ENCODE measurements around the gene RFTN1. TPM values are rescaled to one million over a fixed set of nuclear protein-coding genes. Genes with fewer than 3 reads are reported as not detected.

Gene RFTN1
- total and polyA plus RNA-seq, 2 donors (not counting 1 experiment from before 2014, with no cell fraction given): 32.4 to 156 TPM

DNA sequence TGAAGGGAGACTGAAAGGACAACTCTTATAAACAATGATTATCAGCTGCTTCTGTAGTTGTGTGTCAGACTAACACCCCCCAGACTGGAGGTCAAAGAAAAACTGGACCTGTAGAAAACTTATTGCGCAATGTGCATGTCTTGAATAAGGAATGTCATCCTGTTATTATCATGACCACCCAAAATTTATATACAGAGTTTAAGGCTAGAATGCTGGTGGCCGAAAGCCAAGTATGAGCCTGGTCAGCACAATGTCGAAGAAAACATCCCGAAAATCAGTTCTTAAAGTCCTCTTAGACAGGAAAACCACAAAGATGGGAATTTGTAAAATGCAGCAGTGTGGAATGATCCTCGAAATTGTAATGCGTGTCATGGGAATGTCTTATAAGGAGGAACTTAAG lies 29.3 kb downstream of the RFTN1 start:
- no peak for ATAC-seq (ENCODE audit: low read depth)
- Histone ChIP-seq H3K4me2 (replicated peaks; ENCODE audit: low read depth, low read length, poor library complexity, severe bottlenecking) (no peak overlapping the region), H3K9me3 (ENCODE audit: control extremely low read depth in 1 of 3, control insufficient read depth in 2 of 3, insufficient read depth in 1 of 3, low read length in 2 of 3) (no peaks in the 10 kb centered on the region), H3K36me3 (replicated peaks in 1 of 2; ENCODE audit: control extremely low read depth in 1 of 2, control insufficient read depth in 1 of 2, extremely low read depth in 1 of 2, insufficient read depth in 2 of 2, low read length in 1 of 2) (peaks cover 0 to 17% of the 10 kb centered on the region in 2 experiments), H3K9ac (ENCODE audit: low read length) (no peak overlapping the region), H3K27ac (ENCODE audit: low read length in 2 of 2) (peak overlapping the region; percentile 64 to 74), H3K4me1 (ENCODE audit: control insufficient read depth in 2 of 2, insufficient read depth in 2 of 2, low read length in 2 of 2) (peaks cover 52 to 63% of the 10 kb centered on the region in 2 donors), H2AFZ (ENCODE audit: insufficient read depth, low read depth, low read length, poor library complexity, severe bottlenecking) (no peak overlapping the region), H3K4me3 (ENCODE audit: control extremely low read depth in 1 of 5, extremely low read depth in 1 of 5, insufficient read depth in 1 of 5, low read depth in 2 of 5, low read length in 4 of 5) (no peak overlapping the region), H4K20me1 (ENCODE audit: control insufficient read depth, insufficient read depth, low read length, poor library complexity, severe bottlenecking) (no peaks in the 10 kb centered on the region), H3K27me3 (replicated peaks in 1 of 4; ENCODE audit: control extremely low read depth in 1 of 4, control insufficient read depth in 3 of 4, insufficient read depth in 4 of 4, low read length in 3 of 4) (no peaks in the 10 kb centered on the region), H3K79me2 (ENCODE audit: control insufficient read depth, insufficient read depth, low read length) (peaks cover 90% of the 10 kb centered on the region)
- WGBS (ENCODE audit: insufficient coverage): 85% methylated on average over 5 of the region's 6 CpGs
- peaks cover 70% of the 10 kb centered on the region for H3K4me1 Mint-ChIP-seq
- no peak overlapping the region for H3K27ac Mint-ChIP-seq
- intact Hi-C loops (cut with micrococcal nuclease): loop anchor here (5.0 kb wide), 1 partner anchor 52 kb away; no protein-coding TSS in a partner anchor
- TF ChIP-seq, protein P1, sequence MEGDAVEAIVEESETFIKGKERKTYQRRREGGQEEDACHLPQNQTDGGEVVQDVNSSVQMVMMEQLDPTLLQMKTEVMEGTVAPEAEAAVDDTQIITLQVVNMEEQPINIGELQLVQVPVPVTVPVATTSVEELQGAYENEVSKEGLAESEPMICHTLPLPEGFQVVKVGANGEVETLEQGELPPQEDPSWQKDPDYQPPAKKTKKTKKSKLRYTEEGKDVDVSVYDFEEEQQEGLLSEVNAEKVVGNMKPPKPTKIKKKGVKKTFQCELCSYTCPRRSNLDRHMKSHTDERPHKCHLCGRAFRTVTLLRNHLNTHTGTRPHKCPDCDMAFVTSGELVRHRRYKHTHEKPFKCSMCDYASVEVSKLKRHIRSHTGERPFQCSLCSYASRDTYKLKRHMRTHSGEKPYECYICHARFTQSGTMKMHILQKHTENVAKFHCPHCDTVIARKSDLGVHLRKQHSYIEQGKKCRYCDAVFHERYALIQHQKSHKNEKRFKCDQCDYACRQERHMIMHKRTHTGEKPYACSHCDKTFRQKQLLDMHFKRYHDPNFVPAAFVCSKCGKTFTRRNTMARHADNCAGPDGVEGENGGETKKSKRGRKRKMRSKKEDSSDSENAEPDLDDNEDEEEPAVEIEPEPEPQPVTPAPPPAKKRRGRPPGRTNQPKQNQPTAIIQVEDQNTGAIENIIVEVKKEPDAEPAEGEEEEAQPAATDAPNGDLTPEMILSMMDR (IDR thresholded peaks at IDR 0.05): no peak
- TF ChIP-seq EZH2 (IDR thresholded peaks at IDR 0.05; ENCODE audit: borderline replicate concordance, insufficient read depth, low read depth, low read length, poor library complexity, severe bottlenecking): no peak
- no peak for DNase-seq
- no peaks in the 10 kb centered on the region for H3K9me3 Mint-ChIP-seq (ENCODE audit: insufficient read depth)
- POLR2A ChIA-PET: no interaction called here
- H3K4me3 Mint-ChIP-seq: no peak overlapping the region
- no peaks in the 10 kb centered on the region for H3K27me3 Mint-ChIP-seq
- CTCF ChIA-PET: interaction anchor here (1.1 to 2.9 kb wide), 2 partner anchors 28 kb away, joined by 3 to 11 read pairs; no protein-coding TSS in a partner anchor

DNA sequence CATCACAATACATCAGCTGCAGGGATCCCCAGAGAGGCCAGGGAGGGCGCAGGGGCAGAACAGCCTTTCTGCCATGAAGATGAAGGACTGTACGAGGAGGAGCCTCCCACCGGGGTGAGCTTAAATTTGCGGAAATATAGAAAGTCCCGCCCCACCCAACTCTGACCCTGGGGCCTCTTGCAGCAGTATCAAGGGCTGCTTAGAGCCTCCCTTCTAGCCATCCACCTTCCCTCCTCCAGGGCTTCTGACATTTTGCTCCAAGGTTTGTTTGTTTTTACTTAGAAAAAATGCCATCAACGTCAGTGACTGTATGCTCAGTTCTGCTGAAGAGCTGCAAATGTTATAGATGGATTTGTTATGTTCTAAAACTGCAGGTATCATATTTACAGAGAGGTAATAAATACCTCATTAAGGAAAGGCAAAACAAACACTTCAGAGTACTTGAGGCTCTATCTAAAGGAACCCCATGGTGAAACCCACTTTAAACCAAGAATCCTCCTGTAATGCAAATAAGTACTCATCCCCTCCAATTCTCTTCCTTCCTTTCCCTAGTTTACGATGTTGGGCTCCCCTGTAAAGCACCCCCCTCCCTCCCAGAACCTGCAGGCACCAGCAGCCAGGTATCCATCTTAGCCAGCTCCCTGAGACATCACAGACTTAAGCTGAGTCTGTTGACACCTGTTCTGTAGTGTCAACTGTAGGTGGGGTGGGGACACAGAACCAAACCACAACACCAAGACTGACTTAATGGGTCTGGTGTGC lies 30.5 kb downstream of the RFTN1 start:
- H2AFZ ChIP-seq (ENCODE audit: insufficient read depth, low read depth, low read length, poor library complexity, severe bottlenecking): peak overlapping the region; percentile 45
- peak overlapping the region; percentile 69 for H3K4me2 ChIP-seq (replicated peaks; ENCODE audit: low read depth, low read length, poor library complexity, severe bottlenecking)
- ChIA-PET POLR2A (interaction anchor here (0.7 to 1.3 kb wide), 4 partner anchors 14 to 52 kb away, joined by 3 to 9 read pairs (median 4); partner anchors contain the start of gene RFTN1), CTCF (interaction anchor here (1.0 to 2.9 kb wide), 6 partner anchors 9 to 192 kb away, joined by 3 to 11 read pairs (median 4); no protein-coding TSS in a partner anchor)
- DNase-seq (peak; percentile 82), ATAC-seq (ENCODE audit: low read depth) (peak; percentile 93)
- H3K9me3 ChIP-seq (ENCODE audit: control extremely low read depth in 1 of 3, control insufficient read depth in 2 of 3, insufficient read depth in 1 of 3, low read length in 2 of 3): no peaks in the 10 kb centered on the region
- H3K9ac ChIP-seq (ENCODE audit: low read length): peak overlapping the region; percentile 42
- no peaks in the 10 kb centered on the region for H3K27me3 ChIP-seq (replicated peaks in 1 of 4; ENCODE audit: control extremely low read depth in 1 of 4, control insufficient read depth in 3 of 4, insufficient read depth in 4 of 4, low read length in 3 of 4)
- H3K36me3 ChIP-seq (replicated peaks in 1 of 2; ENCODE audit: control extremely low read depth in 1 of 2, control insufficient read depth in 1 of 2, extremely low read depth in 1 of 2, insufficient read depth in 2 of 2, low read length in 1 of 2): peaks cover 0 to 20% of the 10 kb centered on the region in 2 experiments
- no CpG with 5 or more reads among the region's 7 CpGs for WGBS (ENCODE audit: insufficient coverage)
- Mint-ChIP-seq H3K27me3 (no peaks in the 10 kb centered on the region), H3K4me3 (peak overlapping the region; percentile 65), H3K9me3 (ENCODE audit: insufficient read depth) (no peaks in the 10 kb centered on the region), H3K4me1 (peaks cover 79% of the 10 kb centered on the region), H3K27ac (peak overlapping the region; percentile 74)
- TF ChIP-seq, protein P1 (IDR thresholded peaks at IDR 0.05): no peak
- TF ChIP-seq EZH2 (IDR thresholded peaks at IDR 0.05; ENCODE audit: borderline replicate concordance, insufficient read depth, low read depth, low read length, poor library complexity, severe bottlenecking): no peak
- H3K27ac ChIP-seq (ENCODE audit: low read length in 2 of 2): peak overlapping the region; percentile 64 to 74
- H4K20me1 ChIP-seq (ENCODE audit: control insufficient read depth, insufficient read depth, low read length, poor library complexity, severe bottlenecking): no peaks in the 10 kb centered on the region
- intact Hi-C loops (cut with micrococcal nuclease): loop anchor here (1.0 to 5.0 kb wide), 4 partner anchors 14 to 51 kb away; no protein-coding TSS in a partner anchor
- peak overlapping the region in 4 of 5 experiments; percentile 18 to 38 (median 31) for H3K4me3 ChIP-seq (ENCODE audit: control extremely low read depth in 1 of 5, extremely low read depth in 1 of 5, insufficient read depth in 1 of 5, low read depth in 2 of 5, low read length in 4 of 5)
- H3K79me2 ChIP-seq (ENCODE audit: control insufficient read depth, insufficient read depth, low read length): peaks cover 90% of the 10 kb centered on the region
- peaks cover 63 to 75% of the 10 kb centered on the region in 2 donors for H3K4me1 ChIP-seq (ENCODE audit: control insufficient read depth in 2 of 2, insufficient read depth in 2 of 2, low read length in 2 of 2)
